ENCODE data around the gene ZNF213. TPM values are rescaled to one million over a fixed set of nuclear protein-coding genes. Genes with fewer than 3 reads are reported as not detected.
"Not testable (repeated sequence)": the region's sequence is repeated elsewhere in the genome, so short reads cannot be mapped to it uniquely, and the experiment has no call there.

ZNF213 gene
- total and polyA plus RNA-seq, 7 donors = 7.9 to 19.1 (median 9.3) TPM

- TF ChIP-seq CTCF (IDR thresholded peaks at IDR 0.05) = no peak
- peaks cover 0 to 100% (median 43%) of the 10 kb centered on the region in 3 donors for H3K27me3 ChIP-seq (ENCODE audit: insufficient read depth in 3 of 3, low read length in 2 of 3)
- intact Hi-C loops (cut with DNase I) = no loop called here
Measured at GRCh38 chr16:3174618-3175148, 39.9 kb downstream of the ZNF213 start.

GRCh38 chr16:3175157-3176093 lies 40.6 kb downstream of the ZNF213 start:
- H3K36me3 ChIP-seq (ENCODE audit: insufficient read depth in 1 of 2, low read depth in 1 of 2) = no peaks in the 10 kb centered on the region
- H3K4me1 ChIP-seq = peaks cover 13% of the 10 kb centered on the region
- peaks cover 0 to 100% (median 43%) of the 10 kb centered on the region in 3 donors for H3K27me3 ChIP-seq (ENCODE audit: insufficient read depth in 3 of 3, low read length in 2 of 3)
- 8 to 13% (median 13%) methylated on average over 39 of the region's 39 CpGs for WGBS, 3 donors
- TF ChIP-seq CTCF (IDR thresholded peaks at IDR 0.05) = no peak
- H3K27ac ChIP-seq = no peak overlapping the region
- DNase-seq = no peak
- intact Hi-C loops (cut with DNase I) = no loop called here
- ATAC-seq = no peak
- no peak overlapping the region for H3K4me3 ChIP-seq
- H3K9me3 ChIP-seq = no peaks in the 10 kb centered on the region

More at GRCh38 chr16:3174618-3175148, 39.9 kb downstream of the ZNF213 start:
- Histone ChIP-seq H3K9me3 (no peaks in the 10 kb centered on the region), H3K4me1 (peaks cover 16% of the 10 kb centered on the region), H3K36me3 (ENCODE audit: insufficient read depth in 1 of 2, low read depth in 1 of 2) (no peaks in the 10 kb centered on the region), H3K4me3 (no peak overlapping the region), H3K27ac (no peak overlapping the region)
- WGBS, 3 donors = 21 to 24% (median 23%) methylated on average over 24 to 28 of the region's 28 CpGs
- ATAC-seq (no peak), DNase-seq (no peak)

GRCh38 chr16:3179651-3180050 lies 44.8 kb downstream of the ZNF213 start:
- Histone ChIP-seq H3K27me3 (ENCODE audit: insufficient read depth in 3 of 3, low read length in 2 of 3) (peaks cover 0 to 100% (median 44%) of the 10 kb centered on the region in 3 donors), H3K27ac (no peak overlapping the region), H3K36me3 (ENCODE audit: insufficient read depth in 1 of 2, low read depth in 1 of 2) (no peaks in the 10 kb centered on the region), H3K4me3 (no peak overlapping the region), H3K9me3 (no peaks in the 10 kb centered on the region), H3K4me1 (no peaks in the 10 kb centered on the region)
- intact Hi-C loops (cut with DNase I) = no loop called here
- no peak for DNase-seq
- no peak for TF ChIP-seq CTCF (IDR thresholded peaks at IDR 0.05)
- WGBS, 3 donors = 70 to 77% (median 75%) methylated on average over 8 of the region's 8 CpGs
- no peak for ATAC-seq

- intact Hi-C loops (cut with DNase I) = no loop called here
- no peak for ATAC-seq
- DNase-seq = no peak
- H3K4me1 ChIP-seq = no peaks in the 10 kb centered on the region
- WGBS, 3 donors = 33 to 55% (median 34%) methylated on average over 21 of the region's 21 CpGs
- no peak overlapping the region for H3K27ac ChIP-seq
- H3K27me3 ChIP-seq (ENCODE audit: insufficient read depth in 3 of 3, low read length in 2 of 3) = peaks cover 0 to 100% (median 42%) of the 10 kb centered on the region in 3 donors
- H3K4me3 ChIP-seq = no peak overlapping the region
- H3K9me3 ChIP-seq = no peaks in the 10 kb centered on the region
- TF ChIP-seq CTCF (IDR thresholded peaks at IDR 0.05) = no peak
- H3K36me3 ChIP-seq (ENCODE audit: insufficient read depth in 1 of 2, low read depth in 1 of 2) = no peaks in the 10 kb centered on the region
Measured at GRCh38 chr16:3180445-3180878, 45.6 kb downstream of the ZNF213 start.

GRCh38 chr16:3182293-3182607 lies 47.4 kb downstream of the ZNF213 start:
- H3K27me3 ChIP-seq (ENCODE audit: insufficient read depth in 3 of 3, low read length in 2 of 3) = peaks cover 0 to 100% (median 50%) of the 10 kb centered on the region in 3 donors
- H3K27ac ChIP-seq; H3K4me1 ChIP-seq; H3K9me3 ChIP-seq; H3K36me3 ChIP-seq (ENCODE audit: insufficient read depth in 1 of 2, low read depth in 1 of 2); DNase-seq; intact Hi-C loops (cut with DNase I); ATAC-seq; H3K4me3 ChIP-seq: not testable (repeated sequence)
- WGBS, 3 donors = 35 to 60% (median 52%) methylated on average over 8 of the region's 8 CpGs
